ENCODE data around the gene GRID1.

GRCh38 chr10:86195521-86196157 lies 171.0 kb downstream of the GRID1 start:
- TF ChIP-seq CTCF (IDR thresholded peaks at IDR 0.05) (no peak), ZFX (IDR thresholded peaks at IDR 0.05; ENCODE audit: borderline replicate concordance) (no peak)

All from 22Rv1 (cell line).